ENCODE data around the gene MAD2L2.
A peak's percentile ranks its signal among the peaks of the same experiment; 100 is the strongest.

MAD2L2 gene

DNA sequence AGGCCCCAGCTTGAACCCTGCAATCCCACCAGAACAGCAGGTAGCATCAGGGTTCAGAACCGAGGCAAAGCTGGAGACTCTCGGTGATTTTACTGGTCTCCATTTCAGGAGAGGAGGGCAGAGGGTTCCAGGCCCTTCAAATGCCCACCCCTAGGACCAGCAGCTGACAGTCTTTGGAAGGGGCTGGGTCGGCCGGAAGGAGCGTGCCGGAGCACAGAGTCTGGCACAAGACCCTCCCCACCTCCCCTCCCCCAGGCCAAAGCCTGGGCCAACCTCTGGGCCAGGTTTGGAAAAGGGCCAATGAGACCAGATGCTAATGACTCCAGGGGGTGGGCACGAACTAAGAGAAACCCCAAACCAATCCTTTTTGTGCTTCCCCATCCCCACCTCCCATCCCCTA lies 33.6 kb downstream of the MAD2L2 start:
- TF ChIP-seq, protein P1, sequence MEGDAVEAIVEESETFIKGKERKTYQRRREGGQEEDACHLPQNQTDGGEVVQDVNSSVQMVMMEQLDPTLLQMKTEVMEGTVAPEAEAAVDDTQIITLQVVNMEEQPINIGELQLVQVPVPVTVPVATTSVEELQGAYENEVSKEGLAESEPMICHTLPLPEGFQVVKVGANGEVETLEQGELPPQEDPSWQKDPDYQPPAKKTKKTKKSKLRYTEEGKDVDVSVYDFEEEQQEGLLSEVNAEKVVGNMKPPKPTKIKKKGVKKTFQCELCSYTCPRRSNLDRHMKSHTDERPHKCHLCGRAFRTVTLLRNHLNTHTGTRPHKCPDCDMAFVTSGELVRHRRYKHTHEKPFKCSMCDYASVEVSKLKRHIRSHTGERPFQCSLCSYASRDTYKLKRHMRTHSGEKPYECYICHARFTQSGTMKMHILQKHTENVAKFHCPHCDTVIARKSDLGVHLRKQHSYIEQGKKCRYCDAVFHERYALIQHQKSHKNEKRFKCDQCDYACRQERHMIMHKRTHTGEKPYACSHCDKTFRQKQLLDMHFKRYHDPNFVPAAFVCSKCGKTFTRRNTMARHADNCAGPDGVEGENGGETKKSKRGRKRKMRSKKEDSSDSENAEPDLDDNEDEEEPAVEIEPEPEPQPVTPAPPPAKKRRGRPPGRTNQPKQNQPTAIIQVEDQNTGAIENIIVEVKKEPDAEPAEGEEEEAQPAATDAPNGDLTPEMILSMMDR (IDR thresholded peaks at IDR 0.05; ENCODE audit: low read depth, low read length): no peak
- DNase-seq (ENCODE audit: extremely low read depth, low read depth): no peak

DNA sequence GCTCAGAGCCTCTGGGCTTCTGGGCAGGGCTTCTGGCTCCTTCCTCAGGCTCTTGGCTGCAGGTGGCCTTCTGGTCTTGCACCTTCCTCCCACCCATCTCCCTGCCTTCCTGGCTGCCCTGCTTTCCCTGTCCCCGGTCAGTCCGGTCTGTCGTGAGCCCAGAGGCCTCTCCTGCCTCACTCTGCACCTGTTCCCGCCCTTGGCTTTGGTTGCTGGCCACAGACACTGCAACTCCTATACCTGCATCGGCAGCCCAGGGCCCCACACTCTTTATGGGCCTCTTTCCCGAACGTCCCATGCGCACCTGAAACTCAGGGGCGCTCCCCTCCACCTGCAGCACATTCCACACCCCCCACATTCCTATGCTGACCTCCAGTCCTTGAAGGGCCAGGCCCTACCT lies 34.6 kb downstream of the MAD2L2 start:
- TF ChIP-seq, protein P1 (IDR thresholded peaks at IDR 0.05; ENCODE audit: low read depth, low read length): no peak

DNA sequence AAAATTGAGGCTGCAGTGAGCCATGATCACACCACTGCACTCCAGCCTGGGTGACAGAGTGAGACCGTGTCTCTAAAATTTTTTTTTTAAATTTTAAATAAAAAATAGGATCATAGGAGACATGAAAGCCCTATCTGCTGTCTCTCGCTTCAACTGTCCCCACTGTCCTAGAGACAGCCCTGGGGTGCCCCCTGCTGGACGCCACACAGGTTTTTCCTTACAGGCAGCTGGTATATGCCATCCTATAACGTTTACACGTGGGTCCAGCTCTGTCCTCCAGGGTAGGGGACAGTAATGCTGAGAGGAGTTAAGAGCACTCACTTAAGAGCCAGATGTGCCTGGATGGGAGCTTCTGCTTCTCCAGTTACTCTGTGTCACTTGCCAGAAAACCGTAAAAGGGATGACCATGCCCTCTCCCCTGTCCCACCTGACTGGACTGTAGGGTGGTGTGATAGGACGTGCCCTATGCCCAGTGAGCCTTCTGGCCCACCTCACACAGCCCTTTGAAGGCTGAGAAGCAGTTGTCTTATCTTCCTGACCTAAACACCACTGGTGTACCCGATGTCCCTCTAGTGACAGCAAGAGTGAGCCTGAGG lies 35.2 kb downstream of the MAD2L2 start:
- peak; percentile 32 for DNase-seq (ENCODE audit: extremely low read depth, low read depth)

More for the DNA sequence above, 34.6 kb downstream of the MAD2L2 start:
- DNase-seq (ENCODE audit: extremely low read depth, low read depth): no peak

DNA sequence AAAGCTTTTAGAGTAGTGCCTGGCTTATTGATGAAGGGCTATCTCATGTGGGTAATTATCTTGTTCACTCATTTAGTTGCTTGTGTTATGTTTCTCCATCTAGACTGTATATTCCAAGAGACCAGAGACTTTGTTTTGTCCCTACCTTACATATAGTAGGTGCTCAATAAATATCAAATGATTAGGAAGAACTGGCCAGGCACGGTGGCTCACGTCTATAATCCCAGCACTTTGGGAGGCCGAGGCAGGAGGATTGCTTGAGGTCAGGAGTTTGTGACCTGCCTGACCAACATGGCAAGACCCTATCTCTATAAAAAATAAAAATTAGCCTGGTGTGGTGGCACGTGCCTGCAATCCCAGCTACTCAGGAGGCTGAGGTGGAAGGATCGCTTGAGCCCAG lies 35.7 kb downstream of the MAD2L2 start:
- DNase-seq (ENCODE audit: extremely low read depth, low read depth): no peak
- TF ChIP-seq, protein P1 (IDR thresholded peaks at IDR 0.05; ENCODE audit: low read depth, low read length): no peak

More for the DNA sequence above, 35.2 kb downstream of the MAD2L2 start:
- TF ChIP-seq, protein P1 (IDR thresholded peaks at IDR 0.05; ENCODE audit: low read depth, low read length): peak; percentile 86

DNA sequence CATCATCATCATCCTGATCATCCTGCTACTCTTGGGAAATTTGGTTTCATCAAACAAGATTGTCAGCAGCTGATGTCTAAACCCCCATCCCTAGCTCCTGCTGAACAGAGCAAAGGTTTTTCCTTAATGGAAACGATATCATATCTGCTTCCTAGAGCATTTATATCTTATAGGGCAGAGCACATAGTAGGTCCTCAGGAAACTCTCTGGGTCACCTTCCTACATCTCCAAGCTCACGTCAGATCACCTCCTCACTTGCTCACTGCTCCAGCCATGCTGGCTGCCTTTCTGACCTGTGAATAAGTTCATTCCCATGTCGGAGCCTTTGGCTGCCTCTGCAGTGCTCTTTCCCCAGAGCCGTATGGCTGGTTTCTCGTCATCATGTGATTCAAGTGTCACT lies 37.2 kb downstream of the MAD2L2 start:
- no peak for DNase-seq (ENCODE audit: extremely low read depth, low read depth)
- TF ChIP-seq, protein P1 (IDR thresholded peaks at IDR 0.05; ENCODE audit: low read depth, low read length): no peak

DNA sequence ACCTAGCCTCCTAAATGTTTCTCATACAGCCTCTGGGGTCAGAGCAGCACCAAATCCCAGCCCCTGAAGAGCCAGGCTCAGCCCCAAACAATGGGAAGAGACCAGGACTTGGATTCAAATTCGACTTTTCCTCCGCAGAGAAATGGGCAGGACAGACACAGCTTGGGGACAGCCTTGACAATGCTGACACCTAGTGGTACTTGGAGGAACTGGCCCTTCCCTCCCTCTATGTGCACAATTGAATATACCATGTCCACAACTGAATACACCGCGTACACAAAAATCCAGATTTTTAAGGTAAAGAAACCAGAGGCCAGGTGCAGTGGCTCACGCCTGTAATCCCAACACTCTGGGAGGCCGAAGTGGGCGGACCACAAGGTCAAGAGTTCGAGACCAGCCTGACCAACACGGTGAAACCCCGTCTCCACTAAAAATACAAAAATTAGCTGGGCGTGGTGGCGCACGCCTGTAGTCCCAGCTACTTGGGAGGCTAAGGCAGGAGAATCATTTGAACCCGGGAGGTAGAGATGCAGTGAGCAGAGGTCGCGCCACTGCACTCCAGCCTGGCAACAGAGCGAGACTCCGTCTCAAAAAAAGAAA lies 38.4 kb downstream of the MAD2L2 start:
- TF ChIP-seq, protein P1 (IDR thresholded peaks at IDR 0.05; ENCODE audit: low read depth, low read length): peak; percentile 97
- DNase-seq (ENCODE audit: extremely low read depth, low read depth): peak; percentile 15

DNA sequence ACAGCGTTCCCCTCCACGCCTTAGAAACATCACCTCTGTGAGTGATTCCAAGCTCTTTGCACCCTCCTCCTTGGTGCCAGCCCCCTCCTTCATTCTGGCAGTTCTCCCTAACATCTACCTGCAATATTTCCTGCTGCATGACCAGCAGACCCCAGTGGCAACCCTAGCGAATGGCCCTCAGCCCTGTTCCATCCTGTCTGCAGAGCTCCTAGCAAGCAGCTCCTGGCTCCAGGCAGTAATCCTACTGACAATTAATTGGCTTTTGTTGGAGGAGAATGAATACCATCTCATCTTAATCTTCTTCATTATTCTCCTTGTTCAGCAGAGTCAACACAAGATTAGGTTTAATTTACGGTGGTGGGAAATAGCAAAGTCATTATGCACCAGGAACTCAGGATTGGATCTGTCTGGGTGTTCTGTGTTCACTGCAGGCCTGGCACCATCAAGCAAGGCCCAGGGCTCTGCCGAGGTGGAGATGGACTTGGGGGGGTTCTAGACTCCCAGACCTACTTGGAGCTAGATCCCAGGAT lies 39.1 kb downstream of the MAD2L2 start:
- TF ChIP-seq, protein P1 (IDR thresholded peaks at IDR 0.05; ENCODE audit: low read depth, low read length): no peak
- DNase-seq (ENCODE audit: extremely low read depth, low read depth): no peak

Data from AG09319 (cell line).